ENCODE measurements around the gene CPED1. TPM values are rescaled to one million over a fixed set of nuclear protein-coding genes. Genes with fewer than 3 reads are reported as not detected.
A peak's percentile ranks its signal among the peaks of the same experiment; 100 is the strongest.

Gene CPED1
- total RNA-seq, 1 donor from 2014 or later = 4.3 TPM

- H3K4me3 Mint-ChIP-seq = peak within 1 kb of the TSS; percentile 85
- H3K27ac Mint-ChIP-seq (ENCODE audit: unreplicated experiment) = no peak within 1 kb of the TSS
- H3K9me3 Mint-ChIP-seq = no peaks in the 10 kb centered on the region
- DNase-seq (ENCODE audit: low read depth, low spot score) = no peak
- TF ChIP-seq, protein P1, sequence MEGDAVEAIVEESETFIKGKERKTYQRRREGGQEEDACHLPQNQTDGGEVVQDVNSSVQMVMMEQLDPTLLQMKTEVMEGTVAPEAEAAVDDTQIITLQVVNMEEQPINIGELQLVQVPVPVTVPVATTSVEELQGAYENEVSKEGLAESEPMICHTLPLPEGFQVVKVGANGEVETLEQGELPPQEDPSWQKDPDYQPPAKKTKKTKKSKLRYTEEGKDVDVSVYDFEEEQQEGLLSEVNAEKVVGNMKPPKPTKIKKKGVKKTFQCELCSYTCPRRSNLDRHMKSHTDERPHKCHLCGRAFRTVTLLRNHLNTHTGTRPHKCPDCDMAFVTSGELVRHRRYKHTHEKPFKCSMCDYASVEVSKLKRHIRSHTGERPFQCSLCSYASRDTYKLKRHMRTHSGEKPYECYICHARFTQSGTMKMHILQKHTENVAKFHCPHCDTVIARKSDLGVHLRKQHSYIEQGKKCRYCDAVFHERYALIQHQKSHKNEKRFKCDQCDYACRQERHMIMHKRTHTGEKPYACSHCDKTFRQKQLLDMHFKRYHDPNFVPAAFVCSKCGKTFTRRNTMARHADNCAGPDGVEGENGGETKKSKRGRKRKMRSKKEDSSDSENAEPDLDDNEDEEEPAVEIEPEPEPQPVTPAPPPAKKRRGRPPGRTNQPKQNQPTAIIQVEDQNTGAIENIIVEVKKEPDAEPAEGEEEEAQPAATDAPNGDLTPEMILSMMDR (conservative IDR thresholded peaks at IDR 0.05) = no peak
- peaks cover 22% of the 10 kb centered on the region for H3K4me1 Mint-ChIP-seq
- peaks cover 50% of the 10 kb centered on the region for H3K27me3 Mint-ChIP-seq (ENCODE audit: low read depth)
- H3K36me3 Mint-ChIP-seq (ENCODE audit: low read depth) = no peaks in the 10 kb centered on the region
Measured at GRCh38 chr7:121328508-121329190, 340.1 kb downstream of the CPED1 start, which contains the start of gene WNT16. Gene WNT16, plus strand, starts transcription at chr7:121329000. Its CDS starts 293 bp downstream, at chr7:121329293.

DNA sequence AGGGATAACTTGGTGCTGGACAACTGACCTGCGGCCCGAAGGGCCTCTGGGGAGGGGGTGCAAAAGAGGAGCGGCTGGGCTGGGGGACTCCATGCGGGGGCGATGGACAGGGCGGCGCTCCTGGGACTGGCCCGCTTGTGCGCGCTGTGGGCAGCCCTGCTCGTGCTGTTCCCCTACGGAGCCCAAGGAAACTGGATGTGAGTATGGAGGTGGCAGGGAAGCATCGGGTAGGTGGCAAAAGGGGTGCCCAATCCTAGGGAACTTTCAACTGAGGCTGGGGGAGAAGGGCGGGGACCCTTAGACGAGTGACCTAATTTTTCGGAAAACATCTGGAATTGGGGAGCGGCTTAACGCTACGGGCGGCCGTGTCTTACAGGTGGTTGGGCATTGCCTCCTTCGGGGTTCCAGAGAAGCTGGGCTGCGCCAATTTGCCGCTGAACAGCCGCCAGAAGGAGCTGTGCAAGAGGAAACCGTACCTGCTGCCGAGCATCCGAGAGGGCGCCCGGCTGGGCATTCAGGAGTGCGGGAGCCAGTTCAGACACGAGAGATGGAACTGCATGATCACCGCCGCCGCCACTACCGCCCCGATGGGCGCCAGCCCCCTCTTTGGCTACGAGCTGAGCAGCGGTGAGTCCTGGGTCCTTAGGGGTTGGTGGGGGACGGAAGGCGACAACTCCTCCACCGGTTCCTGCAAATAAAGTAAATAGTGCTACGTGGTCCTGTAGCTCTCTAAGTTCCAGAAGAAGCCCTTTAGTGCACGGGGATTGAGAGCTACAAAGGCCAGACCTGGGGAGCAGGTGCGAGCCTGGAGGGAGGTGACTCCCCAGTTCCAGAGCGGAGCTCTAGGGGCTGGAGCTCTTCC, 340.9 kb downstream of the CPED1 start:
- no peaks in the 10 kb centered on the region for H3K36me3 Mint-ChIP-seq (ENCODE audit: low read depth)
- TF ChIP-seq, protein P1 (conservative IDR thresholded peaks at IDR 0.05) = no peak
- H3K27ac Mint-ChIP-seq (ENCODE audit: unreplicated experiment) = no peak overlapping the region
- H3K27me3 Mint-ChIP-seq (ENCODE audit: low read depth) = peaks cover 56% of the 10 kb centered on the region
- peaks cover 22% of the 10 kb centered on the region for H3K4me1 Mint-ChIP-seq
- peak overlapping the region; percentile 85 for H3K4me3 Mint-ChIP-seq
- H3K9me3 Mint-ChIP-seq = no peaks in the 10 kb centered on the region
- peak; percentile 23 for DNase-seq (ENCODE audit: low read depth, low spot score)

DNA sequence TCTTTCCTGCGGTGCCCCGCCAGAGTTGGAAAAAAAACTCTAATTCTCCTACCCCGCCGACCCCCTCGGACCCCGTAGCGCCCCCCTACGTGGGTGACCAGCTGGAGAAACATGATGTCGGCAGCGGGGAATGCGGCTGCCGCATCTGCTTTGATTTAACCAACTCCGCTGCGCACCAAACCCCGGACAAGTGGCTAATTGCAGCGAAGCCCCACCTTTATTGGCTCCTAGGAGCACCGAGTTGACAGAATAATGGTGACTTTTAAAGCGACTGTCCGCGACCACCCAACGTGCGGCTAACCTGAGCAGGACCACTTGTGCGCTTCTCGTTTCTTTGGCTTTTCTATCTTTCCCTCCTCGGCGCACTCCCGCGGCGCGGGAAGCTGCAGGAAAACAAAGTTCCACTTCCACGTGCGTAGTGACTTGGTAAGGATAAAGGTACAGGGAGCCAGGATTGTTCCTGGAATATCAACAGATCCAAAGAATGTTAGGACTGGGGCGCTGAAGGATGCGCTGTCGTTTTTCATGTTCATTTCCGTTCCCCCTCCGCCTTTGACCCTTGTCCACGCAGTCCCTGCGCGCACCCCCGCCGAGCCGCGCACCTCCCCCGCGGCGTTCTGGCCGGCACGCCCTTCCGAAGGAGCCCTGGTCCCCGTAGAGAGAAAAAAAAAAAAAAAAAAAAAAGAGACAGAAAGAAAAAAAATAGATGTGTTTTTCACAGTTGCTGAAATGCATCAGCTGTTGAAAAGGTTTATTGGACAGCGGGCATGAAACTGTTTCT, 341.7 kb downstream of the CPED1 start:
- Mint-ChIP-seq H3K4me1 (peaks cover 22% of the 10 kb centered on the region), H3K4me3 (peak overlapping the region; percentile 85), H3K36me3 (ENCODE audit: low read depth) (no peaks in the 10 kb centered on the region), H3K9me3 (no peaks in the 10 kb centered on the region), H3K27ac (ENCODE audit: unreplicated experiment) (no peak overlapping the region), H3K27me3 (ENCODE audit: low read depth) (peaks cover 64% of the 10 kb centered on the region)
- TF ChIP-seq, protein P1 (conservative IDR thresholded peaks at IDR 0.05) = no peak
- peak; percentile 26 for DNase-seq (ENCODE audit: low read depth, low spot score)

GRCh38 chr7:121331048-121331447, 342.5 kb downstream of the CPED1 start:
- Mint-ChIP-seq H3K4me3 (peak overlapping the region; percentile 51), H3K4me1 (peaks cover 22% of the 10 kb centered on the region), H3K27me3 (ENCODE audit: low read depth) (peaks cover 66% of the 10 kb centered on the region), H3K27ac (ENCODE audit: unreplicated experiment) (no peak overlapping the region), H3K9me3 (no peaks in the 10 kb centered on the region), H3K36me3 (ENCODE audit: low read depth) (no peaks in the 10 kb centered on the region)
- no peak for DNase-seq (ENCODE audit: low read depth, low spot score)
- TF ChIP-seq, protein P1 (conservative IDR thresholded peaks at IDR 0.05) = no peak

DNA sequence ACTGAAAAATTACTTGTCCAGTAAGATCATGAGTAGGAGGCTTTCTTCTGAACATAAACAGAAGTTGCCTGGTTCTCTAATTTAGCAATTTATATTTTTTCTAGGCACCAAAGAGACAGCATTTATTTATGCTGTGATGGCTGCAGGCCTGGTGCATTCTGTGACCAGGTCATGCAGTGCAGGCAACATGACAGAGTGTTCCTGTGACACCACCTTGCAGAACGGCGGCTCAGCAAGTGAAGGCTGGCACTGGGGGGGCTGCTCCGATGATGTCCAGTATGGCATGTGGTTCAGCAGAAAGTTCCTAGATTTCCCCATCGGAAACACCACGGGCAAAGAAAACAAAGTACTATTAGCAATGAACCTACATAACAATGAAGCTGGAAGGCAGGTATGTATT, 343.1 kb downstream of the CPED1 start:
- Mint-ChIP-seq H3K4me3 (peak overlapping the region; percentile 61), H3K27me3 (ENCODE audit: low read depth) (peaks cover 66% of the 10 kb centered on the region), H3K4me1 (peaks cover 22% of the 10 kb centered on the region), H3K9me3 (no peaks in the 10 kb centered on the region), H3K27ac (ENCODE audit: unreplicated experiment) (no peak overlapping the region), H3K36me3 (ENCODE audit: low read depth) (no peaks in the 10 kb centered on the region)
- no peak for DNase-seq (ENCODE audit: low read depth, low spot score)
- TF ChIP-seq, protein P1 (conservative IDR thresholded peaks at IDR 0.05) = no peak
